Activated naive CD8-positive, alpha-beta T cell treated with anti-CD3 and anti-CD28 coated beads for 36 hours (primary cell): ENCODE results near the gene ZSWIM6. TPM values are rescaled to one million over a fixed set of nuclear protein-coding genes. Genes with fewer than 3 reads are reported as not detected.
A peak's percentile ranks its signal among the peaks of the same experiment; 100 is the strongest.

Experiments used
- DNase-seq: peaks from one replicate; pipeline ENCODE4 v3.0.0; 2021
- H3K27ac Mint-ChIP-seq: one replicate; pipeline ENCODE4 v1.8.0; 2022; ENCODE audit warnings: mild to moderate bottlenecking, moderate library complexity, mixed read lengths
- H3K27me3 Mint-ChIP-seq: one replicate; pipeline ENCODE4 v1.8.0; 2022; ENCODE audit warnings: mild to moderate bottlenecking, mixed read lengths
- H3K36me3 Mint-ChIP-seq: one replicate; pipeline ENCODE4 v1.8.0; 2021; ENCODE audit warnings: mild to moderate bottlenecking, mixed read lengths
- H3K4me1 Mint-ChIP-seq: one replicate; pipeline ENCODE4 v1.8.0; 2021; ENCODE audit warnings: mixed read lengths
- H3K4me3 Mint-ChIP-seq: one replicate; pipeline ENCODE4 v1.8.0; 2022; ENCODE audit warnings: mild to moderate bottlenecking, moderate library complexity, mixed read lengths
- H3K9me3 Mint-ChIP-seq: one replicate; pipeline ENCODE4 v1.8.0; 2022; ENCODE audit warnings: mixed read lengths
- total RNA-seq, 2 experiments: library from RNA; stranded (reverse); gene quantifications; one replicate each; pipeline ENCODE4 v1.2.3, GENCODE V29; 2021

ZSWIM6 gene
- total RNA-seq, 2 experiments from 2014 or later = 3.0 to 3.2 TPM

- H3K27me3 Mint-ChIP-seq = peaks cover 16% of the 10 kb centered on the region
- H3K4me1 Mint-ChIP-seq = peaks cover 35% of the 10 kb centered on the region
- no peak for DNase-seq
- peaks cover 17% of the 10 kb centered on the region for H3K36me3 Mint-ChIP-seq
- peak overlapping the region; percentile 76 for H3K4me3 Mint-ChIP-seq
- peak overlapping the region; percentile 54 for H3K27ac Mint-ChIP-seq
- peaks cover 3% of the 10 kb centered on the region for H3K9me3 Mint-ChIP-seq
These were observed 2.2 kb downstream of the ZSWIM6 start for GRCh38 chr5:61333954-61334867.

GRCh38 chr5:61334868-61335615 lies 3.0 kb downstream of the ZSWIM6 start:
- no peak for DNase-seq
- Mint-ChIP-seq H3K4me3 (peak overlapping the region; percentile 76), H3K36me3 (peaks cover 17% of the 10 kb centered on the region), H3K27ac (no peak overlapping the region), H3K4me1 (peaks cover 30% of the 10 kb centered on the region), H3K9me3 (peaks cover 3% of the 10 kb centered on the region), H3K27me3 (peaks cover 8% of the 10 kb centered on the region)

GRCh38 chr5:61339764-61340163 lies 7.7 kb downstream of the ZSWIM6 start:
- Mint-ChIP-seq H3K9me3 (peaks cover 3% of the 10 kb centered on the region), H3K27me3 (no peaks in the 10 kb centered on the region), H3K36me3 (peaks cover 17% of the 10 kb centered on the region), H3K4me1 (peaks cover 30% of the 10 kb centered on the region), H3K27ac (no peak overlapping the region), H3K4me3 (no peak overlapping the region)
- no peak for DNase-seq

DNA sequence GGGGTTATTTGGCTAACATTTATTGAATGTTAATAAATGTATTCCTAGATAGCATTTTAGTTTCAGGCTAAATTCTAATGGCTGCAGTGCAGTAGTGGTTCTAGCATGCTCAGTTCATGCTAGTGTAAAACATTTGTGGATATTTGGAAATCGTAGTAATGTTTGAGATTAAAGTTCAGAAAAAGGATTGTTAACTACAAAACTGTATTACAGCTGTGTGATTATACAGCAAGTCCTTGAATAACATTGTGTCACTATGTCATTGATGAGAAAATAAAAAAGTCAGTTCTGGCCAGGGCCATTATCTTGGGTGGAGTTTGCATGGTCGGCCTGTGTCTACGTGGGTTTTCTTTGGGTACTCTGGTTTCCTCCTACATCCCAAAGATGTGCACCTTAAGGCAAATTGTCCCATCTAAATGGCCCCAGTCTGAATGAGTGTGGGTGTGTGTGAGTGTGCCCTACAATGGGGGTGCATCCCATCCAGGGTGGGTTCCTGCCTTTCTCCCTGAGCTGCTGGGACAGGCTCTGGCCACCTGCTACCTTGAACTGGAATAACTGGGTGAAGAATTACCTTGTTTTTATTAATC lies 8.8 kb downstream of the ZSWIM6 start:
- H3K4me3 Mint-ChIP-seq = no peak overlapping the region
- H3K9me3 Mint-ChIP-seq = peaks cover 3% of the 10 kb centered on the region
- peaks cover 16% of the 10 kb centered on the region for H3K36me3 Mint-ChIP-seq
- H3K4me1 Mint-ChIP-seq = peaks cover 26% of the 10 kb centered on the region
- DNase-seq = no peak
- H3K27ac Mint-ChIP-seq = no peak overlapping the region
- no peaks in the 10 kb centered on the region for H3K27me3 Mint-ChIP-seq

DNA sequence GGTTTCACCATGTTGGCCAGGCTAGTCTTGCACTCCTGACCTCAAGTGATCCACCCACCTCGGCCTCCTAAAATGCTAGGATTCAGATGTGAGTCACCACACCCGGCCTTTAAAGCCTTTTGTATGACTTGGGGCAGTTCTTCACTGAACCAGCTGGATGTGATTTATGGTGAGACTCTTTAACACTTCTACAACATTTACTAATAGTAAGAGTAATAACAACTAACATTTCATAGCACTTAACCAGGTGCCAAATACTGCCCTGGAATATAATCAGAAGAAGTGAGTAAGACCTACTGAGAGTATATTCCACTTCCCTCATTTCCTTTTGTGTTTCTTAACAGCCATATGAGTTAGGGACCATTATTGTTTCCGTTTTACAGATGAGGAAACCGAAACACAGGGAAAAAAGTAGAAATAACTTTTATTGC lies 10.0 kb downstream of the ZSWIM6 start:
- Mint-ChIP-seq H3K4me3 (no peak overlapping the region), H3K4me1 (peaks cover 28% of the 10 kb centered on the region), H3K27ac (no peak overlapping the region), H3K36me3 (peaks cover 5% of the 10 kb centered on the region), H3K27me3 (no peaks in the 10 kb centered on the region), H3K9me3 (peaks cover 4% of the 10 kb centered on the region)
- DNase-seq = no peak

- Mint-ChIP-seq H3K4me1 (peaks cover 30% of the 10 kb centered on the region), H3K36me3 (peaks cover 2% of the 10 kb centered on the region), H3K9me3 (peaks cover 1% of the 10 kb centered on the region), H3K4me3 (no peak overlapping the region), H3K27me3 (no peaks in the 10 kb centered on the region), H3K27ac (no peak overlapping the region)
- DNase-seq = no peak
These were observed 12.3 kb downstream of the ZSWIM6 start for GRCh38 chr5:61344187-61344944.

DNA sequence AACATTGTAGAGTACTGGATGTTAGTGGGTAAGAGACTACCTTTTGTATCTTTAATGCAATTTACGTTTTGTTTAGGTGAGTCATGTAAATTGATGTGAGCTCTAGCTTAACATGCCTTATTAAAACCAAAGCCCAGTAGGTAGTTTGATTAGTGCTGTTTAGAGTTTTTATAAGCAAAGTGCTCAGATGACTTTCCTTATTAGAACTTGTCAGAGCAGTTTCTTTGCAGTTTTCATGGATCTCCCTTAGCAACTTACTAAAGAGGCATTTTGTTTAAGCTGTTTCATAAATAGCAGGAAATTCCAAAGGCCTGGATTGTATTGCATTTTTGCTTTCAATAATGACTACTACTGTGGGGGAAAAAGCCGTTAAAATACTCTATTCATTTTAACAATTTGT lies 14.5 kb downstream of the ZSWIM6 start:
- H3K9me3 Mint-ChIP-seq = peaks cover 1% of the 10 kb centered on the region
- peaks cover 20% of the 10 kb centered on the region for H3K4me1 Mint-ChIP-seq
- DNase-seq = no peak
- H3K36me3 Mint-ChIP-seq = peaks cover 2% of the 10 kb centered on the region
- H3K27me3 Mint-ChIP-seq = no peaks in the 10 kb centered on the region
- H3K27ac Mint-ChIP-seq = no peak overlapping the region
- H3K4me3 Mint-ChIP-seq = no peak overlapping the region

DNA sequence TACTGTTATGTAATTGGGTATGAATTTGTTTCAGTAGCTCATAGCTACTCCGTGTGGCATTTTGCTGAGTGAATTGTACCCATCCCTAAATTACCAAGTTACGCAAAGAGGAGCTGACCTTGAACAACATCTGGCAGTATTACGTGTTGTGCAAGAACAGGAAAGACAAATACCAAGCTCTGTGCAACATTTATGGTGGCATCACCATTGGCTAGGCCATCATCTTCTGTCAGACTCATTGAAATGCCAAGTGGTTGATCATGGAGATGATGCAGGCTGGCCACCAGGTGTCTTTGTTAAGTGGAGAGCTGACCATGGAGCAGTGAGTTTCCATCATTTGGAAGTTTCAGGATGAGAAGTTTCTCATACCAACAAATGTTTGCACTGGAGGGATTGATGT lies 15.0 kb downstream of the ZSWIM6 start:
- peaks cover 1% of the 10 kb centered on the region for H3K9me3 Mint-ChIP-seq
- DNase-seq = no peak
- H3K4me3 Mint-ChIP-seq = no peak overlapping the region
- no peak overlapping the region for H3K27ac Mint-ChIP-seq
- H3K27me3 Mint-ChIP-seq = no peaks in the 10 kb centered on the region
- H3K36me3 Mint-ChIP-seq = peaks cover 2% of the 10 kb centered on the region
- H3K4me1 Mint-ChIP-seq = peaks cover 19% of the 10 kb centered on the region

- DNase-seq = no peak
- peaks cover 1% of the 10 kb centered on the region for H3K9me3 Mint-ChIP-seq
- H3K27ac Mint-ChIP-seq = no peak overlapping the region
- peaks cover 22% of the 10 kb centered on the region for H3K4me1 Mint-ChIP-seq
- peaks cover 2% of the 10 kb centered on the region for H3K36me3 Mint-ChIP-seq
- no peaks in the 10 kb centered on the region for H3K27me3 Mint-ChIP-seq
- no peak overlapping the region for H3K4me3 Mint-ChIP-seq
These were observed 16.4 kb downstream of the ZSWIM6 start for GRCh38 chr5:61348447-61348846.

- Mint-ChIP-seq H3K4me1 (peaks cover 26% of the 10 kb centered on the region), H3K9me3 (peaks cover 1% of the 10 kb centered on the region), H3K27me3 (no peaks in the 10 kb centered on the region), H3K4me3 (no peak overlapping the region), H3K36me3 (no peaks in the 10 kb centered on the region), H3K27ac (no peak overlapping the region)
- DNase-seq = no peak
These were observed 17.9 kb downstream of the ZSWIM6 start for GRCh38 chr5:61349935-61350334.

GRCh38 chr5:61350535-61350934 lies 18.5 kb downstream of the ZSWIM6 start:
- no peak overlapping the region for H3K4me3 Mint-ChIP-seq
- no peaks in the 10 kb centered on the region for H3K27me3 Mint-ChIP-seq
- H3K4me1 Mint-ChIP-seq = peaks cover 25% of the 10 kb centered on the region
- H3K27ac Mint-ChIP-seq = no peak overlapping the region
- no peaks in the 10 kb centered on the region for H3K36me3 Mint-ChIP-seq
- no peak for DNase-seq
- peaks cover 1% of the 10 kb centered on the region for H3K9me3 Mint-ChIP-seq

GRCh38 chr5:61351733-61352132 lies 19.7 kb downstream of the ZSWIM6 start:
- Mint-ChIP-seq H3K4me3 (no peak overlapping the region), H3K27ac (no peak overlapping the region)

GRCh38 chr5:61352180-61352579 lies 20.1 kb downstream of the ZSWIM6 start:
- H3K4me1 Mint-ChIP-seq = peaks cover 21% of the 10 kb centered on the region
- no peak overlapping the region for H3K4me3 Mint-ChIP-seq
- no peak for DNase-seq
- peaks cover 6% of the 10 kb centered on the region for H3K36me3 Mint-ChIP-seq
- no peaks in the 10 kb centered on the region for H3K27me3 Mint-ChIP-seq
- no peak overlapping the region for H3K27ac Mint-ChIP-seq
- peaks cover 5% of the 10 kb centered on the region for H3K9me3 Mint-ChIP-seq

More at GRCh38 chr5:61351733-61352132, 19.7 kb downstream of the ZSWIM6 start:
- DNase-seq = no peak
- H3K36me3 Mint-ChIP-seq = peaks cover 1% of the 10 kb centered on the region
- no peaks in the 10 kb centered on the region for H3K27me3 Mint-ChIP-seq
- H3K4me1 Mint-ChIP-seq = peaks cover 21% of the 10 kb centered on the region
- peaks cover under 1% of the 10 kb centered on the region for H3K9me3 Mint-ChIP-seq

GRCh38 chr5:61352612-61353156 lies 20.6 kb downstream of the ZSWIM6 start:
- Mint-ChIP-seq H3K4me3 (no peak overlapping the region), H3K27ac (no peak overlapping the region), H3K9me3 (peaks cover 8% of the 10 kb centered on the region), H3K36me3 (peaks cover 6% of the 10 kb centered on the region), H3K4me1 (peaks cover 20% of the 10 kb centered on the region), H3K27me3 (no peaks in the 10 kb centered on the region)
- no peak for DNase-seq
